MCF 10A (cell line): ENCODE data around the gene GGTLC1. TPM values are rescaled to one million over a fixed set of nuclear protein-coding genes. Genes with fewer than 3 reads are reported as not detected.

ENCODE experiments used
- BruUV-seq: library from RNA; stranded (reverse); fragments of 400-500 nt; replicated peaks from 2 replicates; lab custom pipeline; 2021; lab: Mats Ljungman, UMichigan
- CTCF ChIA-PET: fragments of 300-600 bp; sonication (Branson Sonifier 250); formaldehyde crosslinking; extraction: SDS; loops from one replicate; lab custom pipeline; 2021; ENCODE audit warnings: antibody characterized with exemption, inconsistent platforms; lab: Yijun Ruan, JAX
- POLR2A ChIA-PET: fragments of 300-600, 350-650 bp; sonication (Branson Sonifier 250); formaldehyde crosslinking; extraction: SDS; loops from one replicate; lab custom pipeline; 2020; ENCODE audit warnings: antibody characterized with exemption, inconsistent platforms; lab: Yijun Ruan, JAX
- DNase-seq: peaks from one replicate; pipeline ENCODE4 v3.0.0-alpha.2; 2018; ENCODE audit not compliant: unreplicated experiment
- H3K27ac Mint-ChIP-seq: one replicate; pipeline ENCODE4 v1.8.0; 2022; ENCODE audit warnings: mild to moderate bottlenecking, low read depth, mixed read lengths; ENCODE audit not compliant: unreplicated experiment
- H3K27me3 Mint-ChIP-seq: one replicate; pipeline ENCODE4 v1.8.0; 2022; ENCODE audit warnings: mixed read lengths; ENCODE audit not compliant: insufficient read depth, unreplicated experiment
- H3K36me3 Mint-ChIP-seq: one replicate; pipeline ENCODE4 v1.8.0; 2022; ENCODE audit warnings: mild to moderate bottlenecking, moderate library complexity, mixed read lengths; ENCODE audit not compliant: insufficient read depth, unreplicated experiment
- H3K4me1 Mint-ChIP-seq: one replicate; pipeline ENCODE4 v1.8.0; 2022; ENCODE audit warnings: mixed read lengths; ENCODE audit not compliant: insufficient read depth, unreplicated experiment
- H3K4me3 Mint-ChIP-seq: one replicate; pipeline ENCODE4 v1.8.0; 2022; ENCODE audit warnings: mild to moderate bottlenecking, moderate library complexity, mixed read lengths; ENCODE audit not compliant: unreplicated experiment
- H3K9me3 Mint-ChIP-seq: one replicate; pipeline ENCODE4 v1.8.0; 2022; ENCODE audit warnings: mixed read lengths; ENCODE audit not compliant: unreplicated experiment
- intact Hi-C: fragments of 100-400 bp; cut with micrococcal nuclease; formaldehyde crosslinking; loops from 2 replicates; pipeline ENCODE4 v1.14.1; 2022
- total RNA-seq: library from RNA; stranded (reverse); gene quantifications from 2 replicates; pipeline ENCODE4 v1.2.3, GENCODE V29; 2022
- TF ChIP-seq, protein P1 (sequence below): fragments of 200-600 bp; IDR thresholded peaks from one replicate; pipeline ENCODE4 v1.8.0; 2022; ENCODE audit warnings: antibody characterized with exemption, mild to moderate bottlenecking; ENCODE audit not compliant: unreplicated experiment

Gene GGTLC1
- total RNA-seq, 1 experiment from 2014 or later, result not detected

- POLR2A ChIA-PET, result no interaction called here
- H3K27ac Mint-ChIP-seq, result no peak overlapping the region
- no peaks in the 10 kb centered on the region for H3K36me3 Mint-ChIP-seq
- peaks cover 40% of the 10 kb centered on the region for H3K9me3 Mint-ChIP-seq
- H3K4me3 Mint-ChIP-seq, result no peak overlapping the region
- H3K27me3 Mint-ChIP-seq, result no peaks in the 10 kb centered on the region
- no peaks in the 10 kb centered on the region for H3K4me1 Mint-ChIP-seq
- no peak for DNase-seq
- intact Hi-C loops, result no loop called here
- CTCF ChIA-PET, result interaction anchor here (0.6 to 3.1 kb wide), 4 partner anchors 10 to 909 kb away, joined by 3 to 19 read pairs (median 4); no protein-coding TSS in a partner anchor
- no TSS peak for BruUV-seq
- TF ChIP-seq, protein P1, sequence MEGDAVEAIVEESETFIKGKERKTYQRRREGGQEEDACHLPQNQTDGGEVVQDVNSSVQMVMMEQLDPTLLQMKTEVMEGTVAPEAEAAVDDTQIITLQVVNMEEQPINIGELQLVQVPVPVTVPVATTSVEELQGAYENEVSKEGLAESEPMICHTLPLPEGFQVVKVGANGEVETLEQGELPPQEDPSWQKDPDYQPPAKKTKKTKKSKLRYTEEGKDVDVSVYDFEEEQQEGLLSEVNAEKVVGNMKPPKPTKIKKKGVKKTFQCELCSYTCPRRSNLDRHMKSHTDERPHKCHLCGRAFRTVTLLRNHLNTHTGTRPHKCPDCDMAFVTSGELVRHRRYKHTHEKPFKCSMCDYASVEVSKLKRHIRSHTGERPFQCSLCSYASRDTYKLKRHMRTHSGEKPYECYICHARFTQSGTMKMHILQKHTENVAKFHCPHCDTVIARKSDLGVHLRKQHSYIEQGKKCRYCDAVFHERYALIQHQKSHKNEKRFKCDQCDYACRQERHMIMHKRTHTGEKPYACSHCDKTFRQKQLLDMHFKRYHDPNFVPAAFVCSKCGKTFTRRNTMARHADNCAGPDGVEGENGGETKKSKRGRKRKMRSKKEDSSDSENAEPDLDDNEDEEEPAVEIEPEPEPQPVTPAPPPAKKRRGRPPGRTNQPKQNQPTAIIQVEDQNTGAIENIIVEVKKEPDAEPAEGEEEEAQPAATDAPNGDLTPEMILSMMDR, result no peak
Measured at GRCh38 chr20:24007758-24008157, 19.2 kb upstream of the GGTLC1 start.

DNA sequence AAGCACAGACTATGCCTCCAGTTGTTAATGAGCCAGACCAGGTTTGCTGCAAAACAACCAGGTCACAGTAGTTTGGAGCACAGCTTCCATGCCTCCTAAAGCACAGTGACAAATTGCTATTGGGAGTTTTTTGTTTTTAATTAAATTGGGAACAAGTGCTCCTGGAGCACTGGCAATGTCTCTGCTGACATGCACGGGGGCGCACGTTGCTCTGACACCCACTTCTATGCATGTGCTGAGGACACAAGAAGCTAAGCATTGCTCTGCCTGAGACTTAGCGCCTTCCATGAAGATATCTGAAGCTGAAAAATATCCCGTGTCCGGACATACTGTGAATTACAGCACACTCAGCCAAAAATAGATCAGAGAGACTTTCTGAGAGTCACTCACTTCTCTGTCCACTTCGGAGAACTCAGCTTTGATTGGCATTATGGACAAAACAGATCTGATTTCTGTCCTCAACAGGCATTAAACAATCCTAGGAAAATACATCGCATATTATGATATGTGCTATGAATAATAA is 18.6 kb upstream of the GGTLC1 start:
- no peak for DNase-seq
- Mint-ChIP-seq H3K36me3 (no peaks in the 10 kb centered on the region), H3K4me3 (no peak overlapping the region), H3K4me1 (no peaks in the 10 kb centered on the region), H3K9me3 (peaks cover 41% of the 10 kb centered on the region), H3K27me3 (no peaks in the 10 kb centered on the region), H3K27ac (no peak overlapping the region)
- intact Hi-C loops, result no loop called here
- ChIA-PET POLR2A (no interaction called here), CTCF (interaction anchor here (0.6 to 3.1 kb wide), 4 partner anchors 10 to 907 kb away, joined by 3 to 19 read pairs (median 4); no protein-coding TSS in a partner anchor)
- TF ChIP-seq, protein P1, result no peak
- no TSS peak for BruUV-seq

GRCh38 chr20:24006626-24007025 is 18.0 kb upstream of the GGTLC1 start:
- ChIA-PET CTCF (interaction anchor here (0.6 to 3.1 kb wide), 4 partner anchors 9 to 907 kb away, joined by 3 to 19 read pairs (median 4); no protein-coding TSS in a partner anchor), POLR2A (no interaction called here)
- no peak for DNase-seq
- TF ChIP-seq, protein P1, result no peak
- Mint-ChIP-seq H3K9me3 (peaks cover 41% of the 10 kb centered on the region), H3K4me1 (no peaks in the 10 kb centered on the region), H3K27ac (no peak overlapping the region), H3K4me3 (no peak overlapping the region), H3K36me3 (no peaks in the 10 kb centered on the region), H3K27me3 (no peaks in the 10 kb centered on the region)
- no TSS peak for BruUV-seq
- intact Hi-C loops, result no loop called here

DNA sequence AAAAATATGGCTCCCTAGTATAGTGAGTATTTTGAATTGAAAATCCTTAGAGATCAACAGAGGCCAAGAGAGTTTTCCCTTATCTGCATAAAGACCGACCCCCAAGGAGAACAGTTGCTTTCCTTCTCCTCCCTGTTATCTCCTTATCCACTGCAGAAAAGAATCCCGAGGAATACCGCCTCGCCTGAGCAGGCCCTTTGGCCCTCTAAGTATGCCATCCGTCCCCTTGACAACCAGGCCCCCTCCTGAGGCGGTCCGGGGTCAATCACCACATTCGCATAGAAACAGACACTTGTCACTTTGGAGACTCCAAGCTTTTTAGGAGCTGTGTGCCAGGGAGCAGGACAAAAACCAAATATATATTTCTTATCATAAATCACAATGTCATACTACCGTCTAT is 15.9 kb upstream of the GGTLC1 start:
- H3K27me3 Mint-ChIP-seq, result no peaks in the 10 kb centered on the region
- POLR2A ChIA-PET, result no interaction called here
- BruUV-seq, result no TSS peak

More for the DNA sequence above, 15.9 kb upstream of the GGTLC1 start:
- no peak for DNase-seq
- Mint-ChIP-seq H3K4me3 (no peak overlapping the region), H3K4me1 (no peaks in the 10 kb centered on the region), H3K9me3 (peaks cover 36% of the 10 kb centered on the region), H3K27ac (no peak overlapping the region), H3K36me3 (no peaks in the 10 kb centered on the region)
- intact Hi-C loops, result no loop called here
- TF ChIP-seq, protein P1, result no peak
- CTCF ChIA-PET, result interaction anchor here (1.0 to 1.5 kb wide), 2 partner anchors 8 to 336 kb away, joined by 6 to 7 read pairs; no protein-coding TSS in a partner anchor
